Astrocyte of the hippocampus (primary cell): ENCODE results near the gene CDH4.
"Not testable (repeated sequence)": the region's sequence is repeated elsewhere in the genome, so short reads cannot be mapped to it uniquely, and the experiment has no call there.

ENCODE experiments used
- DNase-seq: peaks from one replicate; pipeline ENCODE4 v3.0.0; 2011; ENCODE audit warnings: low read depth, low spot score

The CDH4 gene

GRCh38 chr20:61971595-61971994 is 719.5 kb downstream of the CDH4 start:
- not testable (repeated sequence) for DNase-seq

- no peak for DNase-seq
Observed at GRCh38 chr20:61972636-61973508, 720.8 kb downstream of the CDH4 start.

DNA sequence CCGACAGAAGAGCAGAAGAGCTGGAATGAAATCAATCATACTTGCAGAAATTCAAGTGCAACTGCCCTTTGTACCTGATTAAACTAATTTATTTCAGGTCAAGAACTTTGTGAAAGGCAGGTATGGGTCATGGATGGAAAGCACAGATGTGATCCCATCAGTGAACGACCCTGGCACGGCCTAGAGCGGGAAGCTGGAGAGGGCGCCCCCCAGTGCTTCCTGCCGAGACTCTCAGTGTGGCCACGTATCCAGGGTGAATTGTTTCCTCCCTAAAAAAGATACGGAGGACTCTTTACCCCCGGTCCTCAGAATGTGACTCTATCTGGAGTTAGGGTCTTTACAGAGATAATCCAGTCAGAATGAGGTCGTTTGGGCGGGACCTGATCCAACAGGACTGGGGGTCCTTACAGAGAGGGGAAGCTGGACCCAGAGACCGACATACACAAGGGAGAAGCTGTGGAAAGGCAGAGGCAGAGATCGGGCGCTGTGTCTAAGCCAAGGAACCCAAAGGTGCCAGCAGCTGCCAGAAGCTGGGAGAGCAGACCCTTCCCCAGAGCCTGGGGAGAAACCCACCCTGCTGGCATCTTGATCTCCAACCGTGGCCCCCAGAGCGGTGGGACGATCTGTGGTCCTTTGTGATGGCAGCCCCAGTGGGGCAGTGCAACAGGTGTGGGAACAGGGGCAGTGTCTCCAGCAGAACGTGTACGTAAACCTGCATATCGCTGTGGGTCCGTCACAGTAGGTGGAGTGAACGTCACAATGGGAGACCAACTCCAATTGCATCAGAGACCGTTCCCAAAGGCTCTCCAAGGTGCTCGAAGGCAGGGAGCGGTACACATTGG is 721.7 kb downstream of the CDH4 start:
- no peak for DNase-seq

DNA sequence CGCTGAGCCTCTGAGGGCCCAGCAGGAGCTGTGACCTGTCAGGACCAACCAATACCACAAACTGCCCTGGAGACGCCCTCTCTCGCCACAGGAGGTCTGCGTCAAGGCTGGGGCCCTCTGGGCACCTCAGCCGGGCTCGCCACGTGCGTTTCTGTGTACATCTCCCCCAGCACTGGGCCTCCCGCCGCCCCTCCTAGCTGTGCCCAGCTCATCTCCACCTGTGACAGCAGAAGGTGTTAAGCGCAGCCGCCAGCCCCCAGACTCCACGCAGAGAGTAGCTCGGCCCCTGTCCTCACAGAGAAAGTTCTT is 722.2 kb downstream of the CDH4 start:
- no peak for DNase-seq

DNA sequence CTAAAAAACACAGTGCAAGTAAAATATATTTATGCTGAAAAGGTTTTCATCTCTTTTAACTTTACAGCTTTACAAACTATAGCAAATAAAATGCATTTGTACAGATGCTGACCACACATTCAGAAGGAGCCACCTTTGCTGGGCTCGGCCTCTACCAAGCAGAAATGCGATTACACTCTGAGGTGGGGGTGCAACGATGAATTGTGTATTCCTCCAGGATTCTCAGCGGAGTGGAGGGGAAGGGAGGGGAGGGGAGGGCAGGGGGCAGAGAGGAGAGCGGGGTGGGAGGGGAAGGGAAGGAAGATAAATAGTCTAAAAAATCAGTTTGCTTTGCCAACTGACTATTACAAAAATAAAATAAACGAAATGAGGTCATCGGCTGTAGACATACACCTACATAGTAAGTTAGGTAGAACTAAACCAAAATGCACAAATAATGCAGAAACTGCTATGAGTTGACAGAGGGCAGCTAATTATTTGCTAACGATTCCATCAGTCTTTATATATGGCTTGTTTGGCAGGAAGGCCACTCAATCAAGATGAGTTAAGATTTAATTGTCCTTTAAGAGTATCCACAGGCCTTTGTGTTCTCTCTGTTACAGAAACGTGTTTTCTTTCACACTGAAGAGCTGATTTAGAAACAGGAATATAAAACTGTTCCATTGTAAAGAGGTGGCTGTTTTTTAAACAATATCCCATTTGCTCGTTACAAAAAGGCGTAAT is 723.5 kb downstream of the CDH4 start:
- no peak for DNase-seq

DNA sequence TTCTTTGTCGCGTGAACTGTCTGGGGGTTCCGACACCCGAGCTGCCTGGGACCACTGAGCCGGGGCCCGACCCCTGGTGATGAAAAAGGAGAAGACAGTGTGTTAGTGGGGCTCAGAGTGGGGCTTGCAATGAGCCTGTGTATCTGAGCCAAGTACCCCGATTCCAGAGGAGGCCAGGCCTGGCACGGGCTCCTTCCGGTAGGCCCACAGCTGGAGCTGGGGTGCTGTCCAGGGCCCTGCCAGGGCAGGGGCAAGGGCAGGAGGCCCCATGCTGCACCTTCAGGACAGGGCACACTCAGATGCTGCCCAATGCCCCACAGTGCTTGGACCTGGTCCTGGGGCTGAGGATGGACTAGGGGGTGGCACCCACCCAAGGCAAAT is 724.2 kb downstream of the CDH4 start:
- no peak for DNase-seq

DNA sequence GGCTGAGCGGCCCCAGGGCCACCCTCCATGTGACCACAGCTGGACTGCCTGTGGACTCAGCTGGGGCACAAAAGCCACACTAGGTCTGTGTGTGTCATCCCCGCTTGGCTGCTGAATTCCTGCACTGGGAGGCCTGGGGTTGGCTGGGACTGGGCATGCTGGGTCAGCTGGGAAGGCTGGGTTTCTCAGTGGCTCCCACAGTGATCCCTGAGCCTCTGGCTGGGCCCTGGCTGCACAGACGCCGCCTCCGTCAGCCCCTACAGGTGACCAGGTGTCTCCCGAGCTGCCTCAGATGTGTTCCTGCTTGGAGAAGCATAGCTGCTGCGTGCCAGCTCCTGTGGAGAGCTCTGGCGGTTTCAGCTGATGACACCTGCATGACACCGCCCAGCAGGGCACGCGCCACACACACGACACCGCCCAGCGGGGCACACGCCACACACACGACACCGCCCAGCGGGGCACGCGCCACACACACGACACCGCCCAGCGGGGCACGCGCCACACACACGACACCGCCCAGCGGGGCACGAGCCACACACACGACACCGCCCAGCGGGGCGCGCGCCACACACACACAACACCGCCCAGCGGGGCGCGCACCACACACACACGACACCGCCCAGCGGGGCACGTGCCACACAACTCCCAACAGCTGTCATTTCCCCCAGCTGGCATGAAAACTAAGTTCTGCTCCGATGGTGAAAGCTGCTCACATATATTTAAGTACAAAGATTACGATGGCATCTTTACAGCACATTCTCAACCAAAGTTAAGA is 724.8 kb downstream of the CDH4 start:
- no peak for DNase-seq

DNA sequence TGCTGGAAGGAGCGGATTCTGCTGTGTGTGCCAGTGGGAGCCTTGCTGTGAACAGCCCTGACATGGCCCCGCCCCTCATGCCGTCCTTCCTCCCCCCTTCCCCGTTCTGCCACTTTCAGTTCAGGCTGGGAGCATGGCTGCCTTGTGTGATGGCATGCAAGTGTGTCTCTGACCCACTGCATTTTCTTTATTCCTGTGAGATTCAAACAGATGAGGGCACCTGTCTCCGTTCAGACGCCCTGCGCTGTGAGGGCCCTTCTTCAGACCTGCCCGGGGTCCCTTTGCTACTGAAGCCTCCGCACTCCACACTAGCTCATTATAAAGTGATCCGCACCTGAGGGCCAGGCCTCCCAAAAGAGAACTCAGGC is 725.3 kb downstream of the CDH4 start:
- DNase-seq = no peak

- DNase-seq = no peak
Observed at GRCh38 chr20:61978491-61978890, 726.4 kb downstream of the CDH4 start.

DNA sequence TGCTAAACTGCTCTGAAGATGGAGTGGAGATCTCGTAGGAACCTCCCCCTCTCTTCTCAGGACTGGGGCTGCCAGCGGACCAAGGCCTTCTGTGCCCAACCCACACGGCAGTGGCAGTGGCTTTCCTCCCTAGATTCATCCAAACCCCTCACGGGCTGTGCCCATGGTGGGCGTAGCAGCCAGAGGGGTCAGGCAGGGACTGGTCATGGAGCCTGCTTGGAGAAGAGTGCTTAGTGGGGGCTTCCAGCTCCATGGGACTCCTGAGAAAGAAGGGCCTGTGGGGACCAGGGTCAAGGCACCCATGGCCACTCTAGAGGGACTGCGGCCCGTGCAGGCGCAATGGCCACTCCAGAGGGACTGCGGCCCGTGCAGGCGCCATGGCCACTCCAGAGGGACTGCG is 727.0 kb downstream of the CDH4 start:
- no peak for DNase-seq

- DNase-seq = no peak
Observed at GRCh38 chr20:61979701-61980635, 727.9 kb downstream of the CDH4 start.

- DNase-seq = peak; percentile 51
Observed at GRCh38 chr20:61980647-61981583, 728.9 kb downstream of the CDH4 start.

GRCh38 chr20:61981691-61982090 is 729.6 kb downstream of the CDH4 start:
- DNase-seq = not testable (repeated sequence)

DNA sequence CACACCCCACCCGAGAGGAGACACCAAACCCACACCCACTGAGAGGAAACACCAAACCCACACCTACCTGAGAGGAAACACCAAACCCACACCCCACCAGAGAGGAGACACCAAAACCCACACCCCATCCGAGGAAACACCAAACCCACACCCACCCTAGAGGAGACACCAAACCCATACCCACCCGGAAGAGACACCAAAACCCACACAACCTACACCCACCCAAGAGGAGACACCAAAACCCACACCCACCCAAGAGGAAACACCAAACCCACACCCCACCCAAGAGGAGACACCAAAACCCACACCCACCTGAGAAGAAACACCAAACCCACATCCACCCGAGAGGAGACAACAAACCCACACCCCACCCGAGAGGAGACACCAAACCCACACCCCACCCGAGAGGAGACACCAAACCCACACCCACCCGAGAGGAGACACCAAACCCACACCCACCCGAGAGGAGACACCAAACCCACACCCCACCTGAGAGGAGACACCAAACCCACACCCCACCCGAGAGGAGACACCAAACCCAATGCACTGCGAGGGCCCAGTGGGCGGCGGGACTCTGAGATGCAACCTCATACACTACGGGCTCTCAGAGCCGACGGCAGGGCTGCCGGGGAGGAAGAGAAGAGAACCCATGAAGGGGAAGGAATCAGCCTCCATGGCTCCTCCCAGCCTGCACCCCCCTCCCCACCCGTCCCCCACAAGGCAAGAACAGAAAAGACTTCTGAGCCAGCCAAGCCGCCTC is 730.3 kb downstream of the CDH4 start:
- DNase-seq = no peak

- DNase-seq = no peak
Observed at GRCh38 chr20:61982951-61983315, 730.9 kb downstream of the CDH4 start.

GRCh38 chr20:61983965-61984364 is 731.9 kb downstream of the CDH4 start:
- DNase-seq = no peak

- not testable (repeated sequence) for DNase-seq
Observed at GRCh38 chr20:61984431-61984830, 732.4 kb downstream of the CDH4 start.

GRCh38 chr20:61985096-61985495 is 733.0 kb downstream of the CDH4 start:
- no peak for DNase-seq
